HepG2 (cell line): ENCODE results near the gene SMNDC1.

Experiments
- DNMT1 ChIP-seq: sonication (generic); formaldehyde crosslinking; IDR thresholded peaks from 2 replicates; pipeline ENCODE4 v1.5.1; 2020; ENCODE audit warnings: mild to moderate bottlenecking, missing genetic modification reagents
- ELF4 ChIP-seq: sonication (generic); formaldehyde crosslinking; IDR thresholded peaks from 2 replicates; pipeline ENCODE4 v1.5.0; 2020; ENCODE audit warnings: missing genetic modification reagents, mild to moderate bottlenecking, moderate library complexity, borderline replicate concordance
- SIX4 ChIP-seq: sonication (generic); formaldehyde crosslinking; IDR thresholded peaks from 2 replicates; pipeline ENCODE4 v1.4.0; 2020; ENCODE audit warnings: missing genetic modification reagents
- ZNF24 ChIP-seq: fragments of 450-650 bp; IDR thresholded peaks from 2 replicates; pipeline ENCODE4 v1.6.1; 2017; ENCODE audit warnings: antibody characterized with exemption, mild to moderate bottlenecking
- ZNF274 ChIP-seq: sonication (generic); formaldehyde crosslinking; IDR thresholded peaks from 2 replicates; pipeline ENCODE4 v1.5.1; 2020; ENCODE audit warnings: mild to moderate bottlenecking, missing genetic modification reagents
- ZNF350 ChIP-seq: sonication (generic); formaldehyde crosslinking; IDR thresholded peaks from 2 replicates; pipeline ENCODE4 v1.4.0; 2020; ENCODE audit warnings: mild to moderate bottlenecking, low read depth, missing genetic modification reagents, borderline replicate concordance
- TF ChIP-seq, protein P1 (sequence below): sonication (generic); formaldehyde crosslinking; IDR thresholded peaks from 2 replicates; pipeline ENCODE4 v1.5.0; 2020; ENCODE audit warnings: mild to moderate bottlenecking, missing genetic modification reagents, moderate library complexity
- TF ChIP-seq, protein P2 (sequence below): sonication (generic); formaldehyde crosslinking; IDR thresholded peaks from 2 replicates; pipeline ENCODE4 v1.5.1; 2020; ENCODE audit warnings: mild to moderate bottlenecking, missing genetic modification reagents
- TF ChIP-seq, protein P3 (sequence below): conservative IDR thresholded peaks from 2 replicates; pipeline ENCODE4 v1.6.1; 2018; ENCODE audit warnings: missing genetic modification reagents
- TF ChIP-seq, protein P4 (sequence below): IDR thresholded peaks from 2 replicates; pipeline ENCODE4 v1.6.1; 2012; ENCODE audit warnings: low read length, improper control_type of control experiment

DNA sequence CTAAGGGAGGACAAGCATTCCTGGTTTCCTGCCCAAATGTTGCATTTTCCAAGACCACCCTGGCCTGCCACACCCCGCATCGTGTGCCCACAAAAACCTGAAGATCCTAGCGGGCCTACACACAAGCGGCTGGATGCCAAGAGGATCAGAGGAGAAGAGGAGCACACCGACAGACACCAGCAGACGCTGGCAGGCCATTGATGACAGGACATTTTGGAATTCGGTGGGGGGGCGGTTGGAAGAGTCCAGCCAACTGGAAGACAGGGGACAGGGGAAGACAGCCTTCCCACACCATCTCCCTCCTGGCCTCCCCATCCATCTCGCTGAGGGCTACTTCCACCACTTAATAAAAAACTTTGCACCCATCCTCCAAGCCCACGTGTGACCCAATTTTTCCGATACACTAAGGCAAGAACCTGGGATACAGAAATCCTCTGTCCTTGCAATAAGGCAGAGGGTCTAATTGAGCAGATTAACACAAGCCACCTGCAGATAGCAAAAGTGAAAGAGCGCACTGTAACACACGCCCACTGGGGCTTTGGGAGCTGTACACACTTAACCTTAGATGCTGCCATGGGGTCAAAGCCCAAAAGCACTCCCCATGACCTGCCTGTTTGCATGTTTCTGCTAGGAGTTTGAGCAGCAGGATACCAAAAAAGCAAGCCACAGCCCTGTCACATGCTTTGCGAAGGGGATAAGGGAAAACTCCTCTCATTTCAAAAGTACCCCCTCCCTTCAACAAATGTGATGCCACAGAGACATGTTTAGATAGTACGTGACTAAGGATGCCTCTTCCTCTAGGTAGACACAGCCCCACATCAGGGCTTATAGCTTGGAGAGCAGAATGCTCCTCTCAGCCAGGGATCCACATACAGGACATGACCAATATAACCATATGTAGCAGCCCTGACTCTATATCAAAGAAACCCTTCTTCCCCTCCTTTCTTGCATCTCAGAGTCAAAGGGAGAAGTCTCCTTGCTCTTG, 13.4 kb upstream of the SMNDC1 start:
- TF ChIP-seq, protein P1, sequence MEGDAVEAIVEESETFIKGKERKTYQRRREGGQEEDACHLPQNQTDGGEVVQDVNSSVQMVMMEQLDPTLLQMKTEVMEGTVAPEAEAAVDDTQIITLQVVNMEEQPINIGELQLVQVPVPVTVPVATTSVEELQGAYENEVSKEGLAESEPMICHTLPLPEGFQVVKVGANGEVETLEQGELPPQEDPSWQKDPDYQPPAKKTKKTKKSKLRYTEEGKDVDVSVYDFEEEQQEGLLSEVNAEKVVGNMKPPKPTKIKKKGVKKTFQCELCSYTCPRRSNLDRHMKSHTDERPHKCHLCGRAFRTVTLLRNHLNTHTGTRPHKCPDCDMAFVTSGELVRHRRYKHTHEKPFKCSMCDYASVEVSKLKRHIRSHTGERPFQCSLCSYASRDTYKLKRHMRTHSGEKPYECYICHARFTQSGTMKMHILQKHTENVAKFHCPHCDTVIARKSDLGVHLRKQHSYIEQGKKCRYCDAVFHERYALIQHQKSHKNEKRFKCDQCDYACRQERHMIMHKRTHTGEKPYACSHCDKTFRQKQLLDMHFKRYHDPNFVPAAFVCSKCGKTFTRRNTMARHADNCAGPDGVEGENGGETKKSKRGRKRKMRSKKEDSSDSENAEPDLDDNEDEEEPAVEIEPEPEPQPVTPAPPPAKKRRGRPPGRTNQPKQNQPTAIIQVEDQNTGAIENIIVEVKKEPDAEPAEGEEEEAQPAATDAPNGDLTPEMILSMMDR (CRISPR knock-in tag), result no peak
- TF ChIP-seq SIX4 (CRISPR knock-in tag) (no peak), ELF4 (no peak), ZNF274 (CRISPR knock-in tag) (no peak), ZNF24 (no peak), ZNF350 (no peak), DNMT1 (no peak)
- TF ChIP-seq, protein P2, sequence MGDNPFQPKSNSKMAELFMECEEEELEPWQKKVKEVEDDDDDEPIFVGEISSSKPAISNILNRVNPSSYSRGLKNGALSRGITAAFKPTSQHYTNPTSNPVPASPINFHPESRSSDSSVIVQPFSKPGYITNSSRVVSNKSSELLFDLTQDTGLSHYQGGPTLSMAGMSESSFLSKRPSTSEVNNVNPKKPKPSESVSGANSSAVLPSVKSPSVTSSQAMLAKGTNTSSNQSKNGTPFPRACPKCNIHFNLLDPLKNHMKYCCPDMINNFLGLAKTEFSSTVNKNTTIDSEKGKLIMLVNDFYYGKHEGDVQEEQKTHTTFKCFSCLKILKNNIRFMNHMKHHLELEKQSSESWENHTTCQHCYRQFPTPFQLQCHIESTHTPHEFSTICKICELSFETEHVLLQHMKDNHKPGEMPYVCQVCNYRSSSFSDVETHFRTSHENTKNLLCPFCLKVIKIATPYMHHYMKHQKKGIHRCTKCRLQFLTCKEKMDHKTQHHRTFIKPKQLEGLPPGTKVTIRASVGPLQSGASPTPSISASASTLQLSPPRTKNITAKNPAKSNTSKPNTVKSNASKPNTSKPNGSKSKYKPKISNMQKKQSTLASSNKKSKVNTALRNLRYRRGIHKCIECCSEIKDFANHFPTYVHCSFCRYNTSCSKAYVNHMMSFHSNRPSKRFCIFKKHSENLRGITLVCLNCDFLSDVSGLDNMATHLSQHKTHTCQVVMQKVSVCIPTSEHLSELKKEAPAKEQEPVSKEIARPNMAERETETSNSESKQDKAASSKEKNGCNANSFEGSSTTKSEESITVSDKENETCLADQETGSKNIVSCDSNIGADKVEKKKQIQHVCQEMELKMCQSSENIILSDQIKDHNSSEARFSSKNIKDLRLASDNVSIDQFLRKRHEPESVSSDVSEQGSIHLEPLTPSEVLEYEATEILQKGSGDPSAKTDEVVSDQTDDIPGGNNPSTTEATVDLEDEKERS (CRISPR knock-in tag), result no peak
- TF ChIP-seq, protein P3, sequence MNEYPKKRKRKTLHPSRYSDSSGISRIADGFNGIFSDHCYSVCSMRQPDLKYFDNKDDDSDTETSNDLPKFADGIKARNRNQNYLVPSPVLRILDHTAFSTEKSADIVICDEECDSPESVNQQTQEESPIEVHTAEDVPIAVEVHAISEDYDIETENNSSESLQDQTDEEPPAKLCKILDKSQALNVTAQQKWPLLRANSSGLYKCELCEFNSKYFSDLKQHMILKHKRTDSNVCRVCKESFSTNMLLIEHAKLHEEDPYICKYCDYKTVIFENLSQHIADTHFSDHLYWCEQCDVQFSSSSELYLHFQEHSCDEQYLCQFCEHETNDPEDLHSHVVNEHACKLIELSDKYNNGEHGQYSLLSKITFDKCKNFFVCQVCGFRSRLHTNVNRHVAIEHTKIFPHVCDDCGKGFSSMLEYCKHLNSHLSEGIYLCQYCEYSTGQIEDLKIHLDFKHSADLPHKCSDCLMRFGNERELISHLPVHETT (CRISPR knock-in tag), result no peak
- TF ChIP-seq, protein P4, sequence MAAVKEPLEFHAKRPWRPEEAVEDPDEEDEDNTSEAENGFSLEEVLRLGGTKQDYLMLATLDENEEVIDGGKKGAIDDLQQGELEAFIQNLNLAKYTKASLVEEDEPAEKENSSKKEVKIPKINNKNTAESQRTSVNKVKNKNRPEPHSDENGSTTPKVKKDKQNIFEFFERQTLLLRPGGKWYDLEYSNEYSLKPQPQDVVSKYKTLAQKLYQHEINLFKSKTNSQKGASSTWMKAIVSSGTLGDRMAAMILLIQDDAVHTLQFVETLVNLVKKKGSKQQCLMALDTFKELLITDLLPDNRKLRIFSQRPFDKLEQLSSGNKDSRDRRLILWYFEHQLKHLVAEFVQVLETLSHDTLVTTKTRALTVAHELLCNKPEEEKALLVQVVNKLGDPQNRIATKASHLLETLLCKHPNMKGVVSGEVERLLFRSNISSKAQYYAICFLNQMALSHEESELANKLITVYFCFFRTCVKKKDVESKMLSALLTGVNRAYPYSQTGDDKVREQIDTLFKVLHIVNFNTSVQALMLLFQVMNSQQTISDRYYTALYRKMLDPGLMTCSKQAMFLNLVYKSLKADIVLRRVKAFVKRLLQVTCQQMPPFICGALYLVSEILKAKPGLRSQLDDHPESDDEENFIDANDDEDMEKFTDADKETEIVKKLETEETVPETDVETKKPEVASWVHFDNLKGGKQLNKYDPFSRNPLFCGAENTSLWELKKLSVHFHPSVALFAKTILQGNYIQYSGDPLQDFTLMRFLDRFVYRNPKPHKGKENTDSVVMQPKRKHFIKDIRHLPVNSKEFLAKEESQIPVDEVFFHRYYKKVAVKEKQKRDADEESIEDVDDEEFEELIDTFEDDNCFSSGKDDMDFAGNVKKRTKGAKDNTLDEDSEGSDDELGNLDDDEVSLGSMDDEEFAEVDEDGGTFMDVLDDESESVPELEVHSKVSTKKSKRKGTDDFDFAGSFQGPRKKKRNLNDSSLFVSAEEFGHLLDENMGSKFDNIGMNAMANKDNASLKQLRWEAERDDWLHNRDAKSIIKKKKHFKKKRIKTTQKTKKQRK, result no peak
